IMR-90 (cell line): ENCODE results near the gene RAB6D.
"Not testable (repeated sequence)": the region's sequence is repeated elsewhere in the genome, so short reads cannot be mapped to it uniquely, and the experiment has no call there.

ENCODE experiments used
- CEBPB ChIP-seq: IDR thresholded peaks from 2 replicates; pipeline ENCODE4 v1.6.1; 2012; ENCODE audit warnings: low read depth, low read length, improper control_type of control experiment
- POLR2A ChIP-seq: IDR thresholded peaks from 2 replicates; pipeline ENCODE4 v1.6.1; 2012; ENCODE audit warnings: mild to moderate bottlenecking, low read depth, low read length
- RFX5 ChIP-seq: IDR thresholded peaks from 2 replicates; pipeline ENCODE4 v1.8.0; 2012; ENCODE audit warnings: low read depth, mild to moderate bottlenecking, low read length, moderate library complexity
- TF ChIP-seq, protein P1 (sequence below): conservative IDR thresholded peaks from 2 replicates; pipeline ENCODE4 v1.5.1; 2012; ENCODE audit warnings: mild to moderate bottlenecking, low read depth, low read length, improper control_type of control experiment

DNA sequence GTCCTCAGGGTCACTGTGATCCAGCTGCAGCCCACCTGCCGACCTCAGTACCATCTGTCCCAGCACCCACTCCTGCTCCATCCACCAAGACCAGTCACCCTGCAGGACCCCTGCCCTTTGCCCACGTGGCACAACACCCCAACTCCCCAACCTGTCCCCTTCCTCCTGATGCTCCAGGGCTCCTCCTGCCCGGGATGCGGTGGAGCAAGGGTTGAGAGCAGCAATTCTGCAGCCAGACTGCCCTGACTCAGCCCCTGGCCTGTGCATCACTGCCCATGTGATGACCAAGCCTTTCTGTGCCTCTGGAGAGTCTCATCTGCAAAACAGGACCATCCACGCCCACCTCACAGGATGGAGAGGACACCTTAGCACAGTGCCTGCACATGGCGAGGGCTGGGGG lies 24.9 kb upstream of the RAB6D start:
- TF ChIP-seq, protein P1, sequence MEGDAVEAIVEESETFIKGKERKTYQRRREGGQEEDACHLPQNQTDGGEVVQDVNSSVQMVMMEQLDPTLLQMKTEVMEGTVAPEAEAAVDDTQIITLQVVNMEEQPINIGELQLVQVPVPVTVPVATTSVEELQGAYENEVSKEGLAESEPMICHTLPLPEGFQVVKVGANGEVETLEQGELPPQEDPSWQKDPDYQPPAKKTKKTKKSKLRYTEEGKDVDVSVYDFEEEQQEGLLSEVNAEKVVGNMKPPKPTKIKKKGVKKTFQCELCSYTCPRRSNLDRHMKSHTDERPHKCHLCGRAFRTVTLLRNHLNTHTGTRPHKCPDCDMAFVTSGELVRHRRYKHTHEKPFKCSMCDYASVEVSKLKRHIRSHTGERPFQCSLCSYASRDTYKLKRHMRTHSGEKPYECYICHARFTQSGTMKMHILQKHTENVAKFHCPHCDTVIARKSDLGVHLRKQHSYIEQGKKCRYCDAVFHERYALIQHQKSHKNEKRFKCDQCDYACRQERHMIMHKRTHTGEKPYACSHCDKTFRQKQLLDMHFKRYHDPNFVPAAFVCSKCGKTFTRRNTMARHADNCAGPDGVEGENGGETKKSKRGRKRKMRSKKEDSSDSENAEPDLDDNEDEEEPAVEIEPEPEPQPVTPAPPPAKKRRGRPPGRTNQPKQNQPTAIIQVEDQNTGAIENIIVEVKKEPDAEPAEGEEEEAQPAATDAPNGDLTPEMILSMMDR: not testable (repeated sequence)
- not testable (repeated sequence) for TF ChIP-seq RFX5, POLR2A, CEBPB
